Lung (tissue), 12 donors: ENCODE data around the gene ABCC5. TPM values are rescaled to one million over a fixed set of nuclear protein-coding genes. Genes with fewer than 3 reads are reported as not detected.

Experiments used
- ATAC-seq: fragments of 200-7000 bp; cut with Tn5 transposase; one replicate; pipeline ENCODE4 v1.9.1; 2020; ENCODE audit warnings: moderate number of reproducible peaks; ENCODE audit not compliant: insufficient read depth, low FRiP score
- DNase-seq, 3 donors: peaks; one replicate each; pipeline ENCODE4 v3.0.0-alpha.2; 2013 to 2017
- H3K27ac ChIP-seq, 2 donors: one replicate each; pipeline ENCODE4 v1.5.1; 2013; ENCODE audit warnings: mild to moderate bottlenecking in 2 of 2, moderate library complexity in 2 of 2, control low read depth in 1 of 2, inconsistent platforms in 1 of 2, low read depth in 1 of 2, low read length in 1 of 2
- H3K27me3 ChIP-seq, 3 donors: one replicate each; pipeline ENCODE4 v1.5.1; 2013; ENCODE audit warnings: low read length in 2 of 3; ENCODE audit not compliant: control insufficient read depth in 3 of 3, insufficient read depth in 3 of 3
- H3K36me3 ChIP-seq, 4 donors: one replicate each; pipeline ENCODE4 v1.5.1; 2013; ENCODE audit warnings: low read length in 4 of 4, mild to moderate bottlenecking in 1 of 4, moderate library complexity in 1 of 4; ENCODE audit not compliant: control insufficient read depth in 4 of 4, insufficient read depth in 4 of 4
- H3K4me1 ChIP-seq, 5 donors: one replicate each; pipeline ENCODE4 v1.5.1; 2013; ENCODE audit warnings: low read length in 5 of 5, mild to moderate bottlenecking in 2 of 5, moderate library complexity in 1 of 5; ENCODE audit not compliant: control insufficient read depth in 5 of 5, insufficient read depth in 5 of 5
- H3K4me3 ChIP-seq: one replicate; pipeline ENCODE4 v1.5.1; 2013; ENCODE audit warnings: mild to moderate bottlenecking, control low read depth, moderate library complexity
- H3K9ac ChIP-seq, 2 donors: one replicate each; pipeline ENCODE4 v1.5.1; 2013; ENCODE audit warnings: low read length in 2 of 2, control low read depth in 1 of 2; ENCODE audit not compliant: insufficient read depth in 1 of 2
- H3K9me3 ChIP-seq, 4 donors: one replicate each; pipeline ENCODE4 v1.5.1; 2013; ENCODE audit warnings: low read length in 3 of 4, mild to moderate bottlenecking in 1 of 4, moderate library complexity in 1 of 4; ENCODE audit not compliant: control insufficient read depth in 4 of 4, insufficient read depth in 3 of 4
- WGBS, 2 donors: extraction: QIAGEN DNeasy Blood & Tissue Kit; methylation state at CpG; one replicate each; pipeline ENCODE4 v1.1.7; 2013; 5-methylcytosine and 5-hydroxymethylcytosine counted together
- polyA plus RNA-seq, 2 donors: library from polyadenylated mRNA; stranded (reverse); fragments of 200-250 nt; gene quantifications; one replicate each; pipeline ENCODE4 v1.2.1, GENCODE V29; 2013
- total RNA-seq, 2 donors: library from RNA; depleted of rRNA in 1 of 2; stranded (reverse); fragments of >200 nt in 1 of 2; gene quantifications; one replicate each; pipeline ENCODE4 v1.2.1, GENCODE V29; 2014 to 2021
- TF ChIP-seq, protein P1 (sequence below): IDR thresholded peaks from 2 replicates; pipeline ENCODE4 v1.5.1; 2012; ENCODE audit warnings: mild to moderate bottlenecking; ENCODE audit errors: control extremely low read depth, extremely low read depth
- donor health status: control.
- donor health status: control.
- donor health status: Bipolar disorder and iron deficiency.
- donor health status: healthy.
- donor health status: DM: yes; HTN: yes; CAD: no.

ABCC5 gene
- total and polyA plus RNA-seq, 4 donors, result 12.1 to 78.1 (median 21.0) TPM

DNA sequence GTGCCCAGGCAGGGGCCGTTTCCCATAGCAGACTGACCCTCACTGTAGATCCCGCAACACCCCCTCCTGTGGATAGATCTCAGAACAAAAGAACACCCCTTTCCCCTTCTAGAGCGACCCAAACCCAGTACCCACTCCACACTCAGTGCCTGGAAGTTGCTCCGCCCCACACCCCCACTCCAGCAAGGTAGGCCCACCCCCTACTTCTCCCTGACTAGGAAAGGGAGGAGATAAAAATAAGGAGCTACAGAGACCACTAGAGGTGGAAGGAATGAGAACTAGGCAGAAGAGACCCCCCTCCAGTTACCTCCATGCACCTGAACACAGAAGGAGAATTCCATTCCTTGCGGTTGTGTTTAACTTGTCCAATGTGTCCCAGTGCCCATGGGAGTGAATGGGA, 102.8 kb downstream of the ABCC5 start:
- TF ChIP-seq, protein P1, sequence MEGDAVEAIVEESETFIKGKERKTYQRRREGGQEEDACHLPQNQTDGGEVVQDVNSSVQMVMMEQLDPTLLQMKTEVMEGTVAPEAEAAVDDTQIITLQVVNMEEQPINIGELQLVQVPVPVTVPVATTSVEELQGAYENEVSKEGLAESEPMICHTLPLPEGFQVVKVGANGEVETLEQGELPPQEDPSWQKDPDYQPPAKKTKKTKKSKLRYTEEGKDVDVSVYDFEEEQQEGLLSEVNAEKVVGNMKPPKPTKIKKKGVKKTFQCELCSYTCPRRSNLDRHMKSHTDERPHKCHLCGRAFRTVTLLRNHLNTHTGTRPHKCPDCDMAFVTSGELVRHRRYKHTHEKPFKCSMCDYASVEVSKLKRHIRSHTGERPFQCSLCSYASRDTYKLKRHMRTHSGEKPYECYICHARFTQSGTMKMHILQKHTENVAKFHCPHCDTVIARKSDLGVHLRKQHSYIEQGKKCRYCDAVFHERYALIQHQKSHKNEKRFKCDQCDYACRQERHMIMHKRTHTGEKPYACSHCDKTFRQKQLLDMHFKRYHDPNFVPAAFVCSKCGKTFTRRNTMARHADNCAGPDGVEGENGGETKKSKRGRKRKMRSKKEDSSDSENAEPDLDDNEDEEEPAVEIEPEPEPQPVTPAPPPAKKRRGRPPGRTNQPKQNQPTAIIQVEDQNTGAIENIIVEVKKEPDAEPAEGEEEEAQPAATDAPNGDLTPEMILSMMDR, result no peak
- Histone ChIP-seq H3K9ac (no peak overlapping the region), H3K4me3 (no peak overlapping the region), H3K4me1 (no peaks in the 10 kb centered on the region), H3K27me3 (no peaks in the 10 kb centered on the region), H3K36me3 (peaks cover 0 to 2% (median under 1%) of the 10 kb centered on the region in 4 donors), H3K9me3 (no peaks in the 10 kb centered on the region), H3K27ac (no peak overlapping the region)
- ATAC-seq (no peak), DNase-seq (no peak)
- 92 to 97% methylated on average over 5 of the region's 5 CpGs for WGBS, 2 donors

DNA sequence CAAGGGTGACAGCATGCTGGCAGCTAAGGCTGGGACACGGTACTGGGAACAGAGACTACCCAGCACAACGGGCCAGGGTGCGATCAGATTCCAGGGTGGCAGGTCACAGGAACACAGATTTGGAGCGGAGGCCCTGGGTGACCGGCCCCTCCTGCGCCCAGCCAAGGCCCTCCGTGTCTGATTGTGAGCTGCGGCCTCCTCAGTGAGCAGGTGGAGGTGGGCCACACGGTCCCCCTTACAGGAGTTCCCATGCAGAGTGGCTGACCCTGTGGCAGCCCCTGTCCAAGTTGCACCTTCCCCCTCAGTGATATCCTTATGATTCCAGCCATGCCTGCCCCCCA, 104.1 kb downstream of the ABCC5 start:
- no peaks in the 10 kb centered on the region for H3K27me3 ChIP-seq
- no peaks in the 10 kb centered on the region for H3K36me3 ChIP-seq
- no peaks in the 10 kb centered on the region for H3K9me3 ChIP-seq
- TF ChIP-seq, protein P1, result no peak
- ATAC-seq, result no peak
- H3K9ac ChIP-seq, result no peak overlapping the region
- no peaks in the 10 kb centered on the region for H3K4me1 ChIP-seq
- no peak overlapping the region for H3K27ac ChIP-seq
- H3K4me3 ChIP-seq, result no peak overlapping the region
- DNase-seq, result no peak
- 73 to 97% methylated on average over 9 of the region's 9 CpGs for whole genome bisulfite sequencing, 2 donors

DNA sequence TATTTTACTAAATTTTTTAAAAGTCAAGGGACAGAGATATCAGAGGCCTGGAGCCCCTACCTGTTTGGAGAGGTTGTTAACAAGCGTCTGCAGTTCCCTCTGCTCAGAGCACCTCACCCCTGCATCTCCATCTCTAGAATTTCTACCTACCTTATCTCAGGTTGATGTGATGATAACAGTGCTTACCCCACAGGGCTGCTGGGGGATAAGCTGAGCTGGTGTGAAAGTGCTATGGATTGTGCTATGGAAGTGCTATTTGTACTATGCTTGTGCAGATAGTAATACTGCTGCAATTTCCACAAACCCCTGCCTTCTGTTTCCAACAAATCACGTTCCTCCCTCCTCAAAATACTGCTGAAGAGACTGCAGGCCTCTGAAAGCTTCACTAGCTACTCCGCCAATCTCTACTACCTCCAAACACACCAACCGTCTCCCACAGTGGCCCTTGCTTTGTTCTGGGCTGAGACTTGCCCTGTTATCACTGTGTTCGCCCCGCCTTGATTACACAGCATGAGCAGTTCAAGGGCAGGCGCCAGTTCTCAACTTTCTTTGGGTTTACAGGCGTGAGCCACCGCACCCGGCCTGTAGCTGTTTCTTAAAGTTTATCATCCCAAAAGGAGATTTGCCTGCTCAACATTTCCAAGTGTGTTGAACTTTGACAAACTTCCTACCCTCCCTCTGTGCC, 104.6 kb downstream of the ABCC5 start:
- Histone ChIP-seq H3K36me3 (no peaks in the 10 kb centered on the region), H3K4me3 (no peak overlapping the region), H3K4me1 (no peaks in the 10 kb centered on the region), H3K9me3 (no peaks in the 10 kb centered on the region), H3K27ac (no peak overlapping the region), H3K9ac (no peak overlapping the region), H3K27me3 (no peaks in the 10 kb centered on the region)
- DNase-seq (no peak), ATAC-seq (no peak)
- 82 to 87% methylated on average over 10 of the region's 10 CpGs for WGBS, 2 donors
- TF ChIP-seq, protein P1, result no peak
